WTC11 (cell line): ENCODE data around the gene C1S. TPM values are rescaled to one million over a fixed set of nuclear protein-coding genes. Genes with fewer than 3 reads are reported as not detected.

ENCODE experiments used
- ATAC-seq: fragments of 200-7000 bp; cut with Tn5 transposase; 2 replicates; pipeline ENCODE4 v1.10.0; 2021; ENCODE audit warnings: mild to moderate bottlenecking, moderate library complexity
- CTCF ChIA-PET: fragments of 300-600 bp; sonication (Branson Sonifier 250); formaldehyde crosslinking; loops from one replicate; lab custom pipeline; 2021; ENCODE audit warnings: antibody characterized with exemption; lab: Charles Lee
- POLR2A ChIA-PET: fragments of 350-600 bp; sonication (Branson Sonifier 250); formaldehyde crosslinking; loops from one replicate; lab custom pipeline; 2021; ENCODE audit warnings: antibody characterized with exemption; lab: Charles Lee
- DNase-seq: peaks from one replicate; pipeline ENCODE4 v3.0.0; 2021; ENCODE audit warnings: low spot score
- H3K27ac Mint-ChIP-seq: 2 replicates; pipeline ENCODE4 v1.8.0; 2021; ENCODE audit warnings: mixed read lengths
- H3K27me3 Mint-ChIP-seq: 2 replicates; pipeline ENCODE4 v1.8.0; 2021; ENCODE audit warnings: low read depth, mild to moderate bottlenecking, moderate library complexity, mixed read lengths
- H3K36me3 Mint-ChIP-seq: 2 replicates; pipeline ENCODE4 v1.8.0; 2021; ENCODE audit warnings: mixed read lengths
- H3K4me1 Mint-ChIP-seq: 2 replicates; pipeline ENCODE4 v1.8.0; 2022; ENCODE audit warnings: mixed read lengths
- H3K4me3 Mint-ChIP-seq: 2 replicates; pipeline ENCODE4 v1.8.0; 2021; ENCODE audit warnings: mild to moderate bottlenecking, moderate library complexity, mixed read lengths
- H3K9me3 Mint-ChIP-seq: 2 replicates; pipeline ENCODE4 v1.8.0; 2021; ENCODE audit warnings: mixed read lengths
- ARID4B ChIP-seq: sonication (generic); formaldehyde crosslinking; IDR thresholded peaks from 2 replicates; pipeline ENCODE4 v1.8.0; 2023; ENCODE audit warnings: missing genetic modification reagents, mild to moderate bottlenecking, borderline replicate concordance
- ATF3 ChIP-seq: sonication (generic); formaldehyde crosslinking; conservative IDR thresholded peaks from 2 replicates; pipeline ENCODE4 v1.8.1; 2022; ENCODE audit warnings: mild to moderate bottlenecking, missing genetic modification reagents
- ERG ChIP-seq: fragments of 250-450 bp; sonication (Bioruptor Pico); IDR thresholded peaks from 2 replicates; pipeline ENCODE4 v1.8.0; 2021; ENCODE audit warnings: mild to moderate bottlenecking
- GRHL2 ChIP-seq: fragments of 250-450 bp; sonication (Bioruptor Pico); IDR thresholded peaks from 2 replicates; pipeline ENCODE4 v1.8.0; 2022; ENCODE audit warnings: mild to moderate bottlenecking, moderate library complexity; ENCODE audit not compliant: insufficient replicate concordance, severe bottlenecking
- JAZF1 ChIP-seq: fragments of 250-450 bp; sonication (Bioruptor Pico); IDR thresholded peaks from 2 replicates; pipeline ENCODE4 v1.9.0; 2021; ENCODE audit warnings: moderate library complexity, mild to moderate bottlenecking, inconsistent platforms
- NFATC4 ChIP-seq: fragments of 250-450 bp; sonication (Bioruptor Pico); IDR thresholded peaks from 2 replicates; pipeline ENCODE4 v1.9.0; 2021; ENCODE audit warnings: mild to moderate bottlenecking
- NR1H2 ChIP-seq: sonication (generic); formaldehyde crosslinking; IDR thresholded peaks from 2 replicates; pipeline ENCODE4 v1.9.0; 2021; ENCODE audit warnings: mild to moderate bottlenecking, moderate library complexity, missing genetic modification reagents
- PRDM15 ChIP-seq: sonication (generic); formaldehyde crosslinking; IDR thresholded peaks from 2 replicates; pipeline ENCODE4 v1.8.0; 2022; ENCODE audit warnings: missing genetic modification reagents
- SMAD3 ChIP-seq: sonication (generic); formaldehyde crosslinking; IDR thresholded peaks from 2 replicates; pipeline ENCODE4 v1.8.0; 2022; ENCODE audit warnings: missing genetic modification reagents, mild to moderate bottlenecking, borderline replicate concordance
- TP53 ChIP-seq: sonication (generic); formaldehyde crosslinking; IDR thresholded peaks from 2 replicates; pipeline ENCODE4 v1.8.1; 2023; ENCODE audit warnings: mild to moderate bottlenecking, missing genetic modification reagents
- USF2 ChIP-seq: sonication (generic); formaldehyde crosslinking; IDR thresholded peaks from 2 replicates; pipeline ENCODE4 v1.8.1; 2023; ENCODE audit warnings: mild to moderate bottlenecking, missing genetic modification reagents, moderate library complexity
- ZBTB21 ChIP-seq: sonication (generic); formaldehyde crosslinking; IDR thresholded peaks from 2 replicates; pipeline ENCODE4 v1.8.1; 2023; ENCODE audit warnings: mild to moderate bottlenecking, missing genetic modification reagents, borderline replicate concordance
- ZBTB43 ChIP-seq: sonication (generic); formaldehyde crosslinking; IDR thresholded peaks from 2 replicates; pipeline ENCODE4 v1.8.1; 2023; ENCODE audit warnings: mild to moderate bottlenecking, missing genetic modification reagents
- ZMAT4 ChIP-seq: fragments of 250-450 bp; sonication (Bioruptor Pico); IDR thresholded peaks from 2 replicates; pipeline ENCODE4 v1.9.0; 2021; ENCODE audit warnings: mild to moderate bottlenecking
- total RNA-seq: library from RNA; stranded (reverse); gene quantifications from 3 replicates; pipeline ENCODE4 v1.2.3, GENCODE V29; 2021

The C1S gene
- total RNA-seq, 1 experiment from 2014 or later, result 7.6 TPM

GRCh38 chr12:7067096-7067495, 6.6 kb downstream of the C1S start (continued):
- no peak for TF ChIP-seq ARID4B (CRISPR knock-in tag)
- TF ChIP-seq, all 79 proteins: peak for 0

GRCh38 chr12:7068240-7068993, 7.9 kb downstream of the C1S start:
- TF ChIP-seq ZBTB43 (CRISPR knock-in tag) (no peak), SMAD3 (CRISPR knock-in tag) (no peak), ATF3 (CRISPR knock-in tag) (no peak), NFATC4 (CRISPR knock-in tag) (no peak), USF2 (CRISPR knock-in tag) (no peak), JAZF1 (no peak), PRDM15 (CRISPR knock-in tag) (no peak), ZBTB21 (CRISPR knock-in tag) (no peak), TP53 (CRISPR knock-in tag) (no peak), NR1H2 (CRISPR knock-in tag) (no peak), ZMAT4 (CRISPR knock-in tag) (no peak), GRHL2 (no peak), ERG (CRISPR knock-in tag) (no peak)
- Mint-ChIP-seq H3K36me3 (no peaks in the 10 kb centered on the region), H3K9me3 (no peaks in the 10 kb centered on the region), H3K4me3 (no peak overlapping the region), H3K27me3 (peaks cover 8% of the 10 kb centered on the region; the same call in 1 of the 2 replicates), H3K4me1 (no peaks in the 10 kb centered on the region), H3K27ac (no peak overlapping the region)
- ChIA-PET CTCF (interaction anchor here (1.3 to 1.7 kb wide), 2 partner anchors 41 to 196 kb away, joined by 3 to 5 read pairs; partner anchors contain the start of genes C1RL and SPSB2), POLR2A (no interaction called here)
- DNase-seq (no peak), ATAC-seq (no peak)
